DOHH2 (cell line): ENCODE data around the gene NR2F1-AS1.

Source experiments
- H3F3A ChIP-seq: fragments of 200-600 bp; sonication (generic), shearing (Covaris generic); 2 replicates; pipeline ENCODE4 v1.6.0; 2016; ENCODE audit warnings: antibody characterized with exemption, mild to moderate bottlenecking; ENCODE audit not compliant: control insufficient read depth, insufficient read depth
- H3K27ac ChIP-seq: fragments of 200-600 bp; sonication (generic); 2 replicates; pipeline ENCODE4 v1.5.1; 2014; ENCODE audit warnings: low read depth, mild to moderate bottlenecking, low read length, moderate library complexity
- H3K27me3 ChIP-seq: fragments of 200-600 bp; sonication (generic); 2 replicates; pipeline ENCODE4 v1.6.1; 2014; ENCODE audit warnings: mild to moderate bottlenecking, low read length, mixed read lengths; ENCODE audit not compliant: control insufficient read depth
- H3K36me3 ChIP-seq: fragments of 200-600 bp; sonication (generic); 2 replicates; pipeline ENCODE4 v1.6.1; 2014; ENCODE audit warnings: mild to moderate bottlenecking, low read length, moderate library complexity, mixed read lengths; ENCODE audit not compliant: control insufficient read depth
- H3K4me1 ChIP-seq: fragments of 200-600 bp; sonication (generic); 2 replicates; pipeline ENCODE4 v1.6.1; 2014; ENCODE audit warnings: mild to moderate bottlenecking, low read length, mixed read lengths; ENCODE audit not compliant: control insufficient read depth
- H3K4me2 ChIP-seq: fragments of 200-600 bp; sonication (generic); 2 replicates; pipeline ENCODE4 v1.6.0; 2014; ENCODE audit warnings: mild to moderate bottlenecking, low read length, moderate library complexity
- H3K4me3 ChIP-seq: fragments of 200-600 bp; sonication (generic); 2 replicates; pipeline ENCODE4 v1.5.1; 2014; ENCODE audit warnings: mild to moderate bottlenecking, low read length, mixed read lengths
- H3K79me2 ChIP-seq: fragments of 200-600 bp; sonication (generic); 2 replicates; pipeline ENCODE4 v1.6.1; 2014; ENCODE audit warnings: mild to moderate bottlenecking, low read length, mixed read lengths; ENCODE audit not compliant: control insufficient read depth
- H3K9me2 ChIP-seq: fragments of 200-600 bp; sonication (generic); replicated peaks from 2 replicates; pipeline ENCODE4 v1.6.1; 2014; ENCODE audit warnings: mild to moderate bottlenecking, low read length, mixed read lengths; ENCODE audit not compliant: control insufficient read depth
- H3K9me3 ChIP-seq: fragments of 200-600 bp; sonication (generic); 2 replicates; pipeline ENCODE4 v1.6.1; 2014; ENCODE audit warnings: antibody characterized with exemption, low read length, mixed read lengths; ENCODE audit not compliant: control insufficient read depth, insufficient read depth
- H4K20me1 ChIP-seq: fragments of 200-600 bp; sonication (generic); 2 replicates; pipeline ENCODE4 v1.6.0; 2014; ENCODE audit warnings: low read depth, mild to moderate bottlenecking, antibody characterized with exemption, low read length, moderate library complexity; ENCODE audit not compliant: control insufficient read depth, insufficient read depth
- EZH2phosphoT487 ChIP-seq: fragments of 200-600 bp; sonication (generic); IDR thresholded peaks from 2 replicates; pipeline ENCODE4 v1.6.1; 2017; ENCODE audit warnings: borderline replicate concordance, mild to moderate bottlenecking, antibody characterized with exemption, low read length, moderate library complexity, mixed read lengths
- TF ChIP-seq, protein P1 (sequence below): fragments of 200-600 bp; sonication (generic); IDR thresholded peaks from one replicate; pipeline ENCODE4 v1.5.1; 2014; ENCODE audit warnings: antibody characterized with exemption, mild to moderate bottlenecking, low read depth, low read length; ENCODE audit not compliant: poor library complexity, severe bottlenecking

NR2F1-AS1 gene

DNA sequence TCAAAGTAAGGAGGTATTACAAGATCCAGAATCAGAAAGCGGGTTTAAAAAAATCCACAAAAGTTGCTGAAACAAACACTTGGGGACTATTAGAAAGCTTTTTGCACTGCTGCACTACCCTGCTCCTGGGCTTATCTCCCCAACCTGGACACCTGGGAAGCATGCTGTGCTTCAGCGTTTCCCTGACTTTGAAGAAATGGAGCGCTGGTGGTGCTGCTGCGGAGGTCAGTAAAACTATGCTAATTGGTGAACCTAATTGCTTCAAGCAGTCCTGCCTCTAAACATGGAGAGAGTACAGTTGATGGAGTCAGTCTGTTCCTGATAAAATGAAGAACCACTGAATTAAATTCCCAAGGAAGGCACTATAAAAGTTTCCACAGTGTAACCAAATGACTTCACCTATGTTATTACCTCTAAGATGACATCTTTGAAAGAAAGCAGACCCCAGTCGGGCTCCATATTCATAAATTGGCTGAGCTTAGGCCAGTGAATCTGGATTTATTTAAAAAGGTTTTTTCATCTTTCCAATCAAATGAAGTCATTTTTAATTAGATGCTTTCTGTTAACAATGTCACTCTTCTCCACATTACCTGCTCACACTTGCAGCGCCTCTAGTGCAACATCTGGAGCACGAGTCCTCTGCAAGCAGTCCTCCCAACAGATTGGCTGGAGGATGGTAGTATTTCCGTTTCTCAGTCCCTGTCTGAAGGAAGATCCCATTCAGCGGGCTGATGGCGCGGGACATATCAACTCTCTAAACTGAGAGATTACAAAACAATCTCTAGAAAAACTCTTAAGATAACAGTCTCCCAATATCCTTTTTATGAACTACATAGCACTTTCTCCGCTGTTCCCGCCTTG, 11.5 kb downstream of the NR2F1-AS1 start:
- no peaks in the 10 kb centered on the region for H3K9me2 ChIP-seq
- H3K9me3 ChIP-seq = no peaks in the 10 kb centered on the region
- TF ChIP-seq, protein P1, sequence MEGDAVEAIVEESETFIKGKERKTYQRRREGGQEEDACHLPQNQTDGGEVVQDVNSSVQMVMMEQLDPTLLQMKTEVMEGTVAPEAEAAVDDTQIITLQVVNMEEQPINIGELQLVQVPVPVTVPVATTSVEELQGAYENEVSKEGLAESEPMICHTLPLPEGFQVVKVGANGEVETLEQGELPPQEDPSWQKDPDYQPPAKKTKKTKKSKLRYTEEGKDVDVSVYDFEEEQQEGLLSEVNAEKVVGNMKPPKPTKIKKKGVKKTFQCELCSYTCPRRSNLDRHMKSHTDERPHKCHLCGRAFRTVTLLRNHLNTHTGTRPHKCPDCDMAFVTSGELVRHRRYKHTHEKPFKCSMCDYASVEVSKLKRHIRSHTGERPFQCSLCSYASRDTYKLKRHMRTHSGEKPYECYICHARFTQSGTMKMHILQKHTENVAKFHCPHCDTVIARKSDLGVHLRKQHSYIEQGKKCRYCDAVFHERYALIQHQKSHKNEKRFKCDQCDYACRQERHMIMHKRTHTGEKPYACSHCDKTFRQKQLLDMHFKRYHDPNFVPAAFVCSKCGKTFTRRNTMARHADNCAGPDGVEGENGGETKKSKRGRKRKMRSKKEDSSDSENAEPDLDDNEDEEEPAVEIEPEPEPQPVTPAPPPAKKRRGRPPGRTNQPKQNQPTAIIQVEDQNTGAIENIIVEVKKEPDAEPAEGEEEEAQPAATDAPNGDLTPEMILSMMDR = no peak
- H4K20me1 ChIP-seq = no peaks in the 10 kb centered on the region
- no peaks in the 10 kb centered on the region for H3F3A ChIP-seq
- H3K27me3 ChIP-seq = peaks cover 26% of the 10 kb centered on the region
- no peaks in the 10 kb centered on the region for H3K4me1 ChIP-seq
- H3K27ac ChIP-seq = no peak overlapping the region
- H3K4me2 ChIP-seq = no peak overlapping the region
- H3K4me3 ChIP-seq = no peak overlapping the region
- H3K79me2 ChIP-seq = no peaks in the 10 kb centered on the region
- H3K36me3 ChIP-seq = no peaks in the 10 kb centered on the region

DNA sequence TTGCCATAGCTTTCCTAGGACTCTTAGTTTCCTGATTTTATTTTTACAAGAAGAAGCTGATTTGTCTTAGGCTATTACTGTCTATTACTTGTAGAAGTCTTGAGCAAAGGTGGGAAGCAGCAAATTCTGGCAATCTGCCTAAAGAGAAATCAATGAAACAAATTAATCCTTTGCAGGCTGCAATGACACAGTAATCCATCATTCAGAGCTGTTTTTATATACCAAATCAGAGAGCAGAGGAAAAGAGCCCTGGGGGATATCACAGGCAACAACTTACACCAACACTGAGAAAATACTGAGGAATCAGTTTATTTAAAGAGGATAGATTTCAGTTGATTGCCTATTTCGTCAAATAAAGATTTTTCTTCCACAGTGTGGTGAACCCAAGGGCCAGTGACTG, 13.6 kb downstream of the NR2F1-AS1 start:
- H3K4me3 ChIP-seq = no peak overlapping the region
- no peaks in the 10 kb centered on the region for H4K20me1 ChIP-seq
- H3K27ac ChIP-seq = no peak overlapping the region
- H3K9me2 ChIP-seq = no peaks in the 10 kb centered on the region
- H3K79me2 ChIP-seq = no peaks in the 10 kb centered on the region
- H3K36me3 ChIP-seq = no peaks in the 10 kb centered on the region
- TF ChIP-seq, protein P1 = no peak
- no peak for TF ChIP-seq EZH2phosphoT487
- H3K4me1 ChIP-seq = no peaks in the 10 kb centered on the region
- H3K4me2 ChIP-seq = no peak overlapping the region
- no peaks in the 10 kb centered on the region for H3K9me3 ChIP-seq
- peaks cover 19% of the 10 kb centered on the region for H3K27me3 ChIP-seq
- no peaks in the 10 kb centered on the region for H3F3A ChIP-seq

DNA sequence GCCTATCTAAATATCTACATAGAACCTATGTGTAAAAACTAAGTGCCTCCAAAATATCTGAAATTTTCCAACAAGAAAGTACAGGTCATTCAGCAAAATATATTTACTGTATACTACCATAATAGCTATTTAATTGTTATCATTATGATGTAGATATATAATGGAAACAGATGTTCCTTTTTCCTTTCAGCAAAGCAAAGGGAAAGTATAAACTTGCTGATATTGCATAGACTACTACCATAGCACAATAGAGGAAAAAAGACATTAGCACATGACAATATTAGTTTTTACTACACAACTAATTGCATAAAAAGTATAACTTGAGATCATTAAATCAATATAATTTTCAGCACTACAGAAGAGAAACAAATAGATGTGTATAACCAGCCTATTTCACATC, 14.9 kb downstream of the NR2F1-AS1 start:
- Histone ChIP-seq H3K27ac (no peak overlapping the region), H3K4me2 (no peak overlapping the region), H4K20me1 (no peaks in the 10 kb centered on the region), H3K79me2 (no peaks in the 10 kb centered on the region), H3K9me2 (no peaks in the 10 kb centered on the region), H3K4me1 (no peaks in the 10 kb centered on the region), H3K36me3 (no peaks in the 10 kb centered on the region), H3F3A (no peaks in the 10 kb centered on the region), H3K27me3 (peaks cover 19% of the 10 kb centered on the region), H3K4me3 (no peak overlapping the region), H3K9me3 (no peaks in the 10 kb centered on the region)
- TF ChIP-seq, protein P1 = no peak
- no peak for TF ChIP-seq EZH2phosphoT487
